ES-I3 (cell line): ENCODE data around the gene NRXN3.

ENCODE experiments used
- H3K36me3 ChIP-seq: 2 replicates; pipeline ENCODE4 v1.6.1; 2013; ENCODE audit warnings: mild to moderate bottlenecking, low read length, control low read depth, moderate library complexity; ENCODE audit not compliant: insufficient read depth
- H3K4me1 ChIP-seq: 2 replicates; pipeline ENCODE4 v1.6.1; 2013; ENCODE audit warnings: mild to moderate bottlenecking, control low read depth, low read length; ENCODE audit not compliant: insufficient read depth
- H3K9ac ChIP-seq: 2 replicates; pipeline ENCODE4 v1.6.1; 2013; ENCODE audit warnings: low read depth, mild to moderate bottlenecking, low read length, moderate library complexity
- H3K9me3 ChIP-seq: 2 replicates; pipeline ENCODE4 v1.6.1; 2013; ENCODE audit warnings: mild to moderate bottlenecking, low read length, moderate library complexity; ENCODE audit not compliant: control insufficient read depth, insufficient read depth

Gene NRXN3

DNA sequence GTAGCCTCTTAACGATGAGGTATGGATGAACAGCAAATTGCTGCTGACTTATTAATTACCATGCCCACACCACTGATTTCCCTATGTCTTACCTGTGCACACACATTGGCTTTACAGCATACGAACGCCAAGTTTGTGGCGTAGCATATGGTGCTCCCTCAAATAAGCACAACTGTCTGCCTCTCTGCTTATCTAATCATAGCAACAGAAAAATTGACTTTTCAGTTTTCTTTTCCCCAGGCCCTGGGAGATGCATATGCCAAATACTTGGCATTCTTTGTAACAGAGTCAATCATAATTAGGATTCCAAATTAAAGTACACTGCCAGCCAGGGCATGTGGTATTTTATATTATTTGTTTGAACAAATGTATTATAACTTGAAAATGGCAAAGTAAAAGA is 1415.7 kb downstream of the NRXN3 start:
- H3K9ac ChIP-seq, result no peak overlapping the region
- peaks cover 19% of the 10 kb centered on the region for H3K4me1 ChIP-seq
- no peaks in the 10 kb centered on the region; the same call in 1 of the 2 replicates for H3K9me3 ChIP-seq
- no peaks in the 10 kb centered on the region for H3K36me3 ChIP-seq

- Histone ChIP-seq H3K9ac (no peak overlapping the region), H3K4me1 (peaks cover 14% of the 10 kb centered on the region), H3K36me3 (no peaks in the 10 kb centered on the region), H3K9me3 (peaks cover 2% of the 10 kb centered on the region; the same call in 1 of the 2 replicates)
These were observed 1416.2 kb downstream of the NRXN3 start for GRCh38 chr14:79586416-79586815.

GRCh38 chr14:79586989-79587598 is 1416.9 kb downstream of the NRXN3 start:
- peaks cover 2% of the 10 kb centered on the region; the same call in 1 of the 2 replicates for H3K9me3 ChIP-seq
- H3K36me3 ChIP-seq, result no peaks in the 10 kb centered on the region
- H3K4me1 ChIP-seq, result peaks cover 8% of the 10 kb centered on the region
- no peak overlapping the region for H3K9ac ChIP-seq

DNA sequence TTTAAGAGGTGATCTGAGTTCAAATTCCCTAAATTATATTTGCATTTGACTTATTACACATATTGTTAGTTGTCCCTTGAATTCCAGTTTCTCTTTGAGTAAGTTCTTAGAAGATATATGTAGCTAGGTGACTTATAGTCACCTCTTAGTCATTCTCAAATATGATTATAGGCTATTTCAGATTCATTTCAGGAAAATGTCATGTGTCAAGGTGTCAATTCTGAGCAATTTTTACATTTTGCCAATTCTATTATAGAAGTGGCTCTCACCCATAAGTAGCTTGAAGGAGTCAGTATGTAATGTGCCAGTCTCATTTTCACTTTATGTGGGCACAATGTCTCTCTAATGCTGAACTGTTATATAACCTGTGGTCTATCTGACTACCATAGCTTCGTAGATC is 1417.7 kb downstream of the NRXN3 start:
- Histone ChIP-seq H3K9ac (no peak overlapping the region), H3K4me1 (peaks cover 4% of the 10 kb centered on the region), H3K9me3 (peaks cover 2% of the 10 kb centered on the region; the same call in 1 of the 2 replicates), H3K36me3 (no peaks in the 10 kb centered on the region)

DNA sequence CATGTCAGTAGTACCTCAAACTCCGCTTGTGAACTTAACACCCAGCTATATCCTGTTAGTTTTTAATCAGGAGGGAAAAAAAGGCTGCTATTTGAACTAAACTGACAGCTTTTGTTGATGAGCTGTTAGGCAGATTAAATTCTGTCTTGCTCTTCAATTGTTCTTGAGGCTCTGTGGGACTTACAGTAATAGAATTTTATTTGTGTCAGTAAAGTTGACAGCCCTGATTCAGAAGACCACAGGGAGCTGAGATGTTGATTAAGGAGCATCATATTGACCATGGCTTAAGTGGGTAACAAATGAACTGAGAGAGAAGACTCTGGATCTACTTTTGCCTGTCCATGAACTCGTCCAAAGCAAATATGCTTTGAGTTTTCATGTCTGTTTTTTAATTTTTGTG is 1418.2 kb downstream of the NRXN3 start:
- Histone ChIP-seq H3K4me1 (no peaks in the 10 kb centered on the region; the same call in none of the 2 replicates), H3K9ac (no peak overlapping the region), H3K9me3 (peaks cover 2% of the 10 kb centered on the region; the same call in 1 of the 2 replicates), H3K36me3 (no peaks in the 10 kb centered on the region)

DNA sequence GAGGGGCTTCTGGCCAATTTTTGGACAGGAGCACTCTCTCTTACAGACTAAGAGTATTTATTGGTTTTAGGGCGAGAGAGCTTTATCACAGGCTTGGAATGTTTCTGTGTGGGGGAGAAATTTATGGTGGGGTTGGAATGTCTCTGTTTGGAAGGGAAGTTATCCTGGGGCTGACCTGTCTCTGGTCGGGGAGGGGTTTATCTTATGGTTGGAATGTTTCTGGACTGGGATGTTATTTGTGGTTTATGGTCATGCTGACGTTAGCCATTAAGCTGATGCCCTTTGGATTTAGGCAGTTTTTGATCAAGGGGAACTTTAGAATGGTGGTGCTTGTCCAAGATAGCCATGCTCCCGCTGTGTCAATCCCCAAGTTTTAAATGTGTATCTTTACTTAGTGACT is 1426.4 kb downstream of the NRXN3 start:
- H3K9ac ChIP-seq, result no peak overlapping the region
- no peaks in the 10 kb centered on the region for H3K36me3 ChIP-seq
- H3K4me1 ChIP-seq, result no peaks in the 10 kb centered on the region
- H3K9me3 ChIP-seq, result no peaks in the 10 kb centered on the region

DNA sequence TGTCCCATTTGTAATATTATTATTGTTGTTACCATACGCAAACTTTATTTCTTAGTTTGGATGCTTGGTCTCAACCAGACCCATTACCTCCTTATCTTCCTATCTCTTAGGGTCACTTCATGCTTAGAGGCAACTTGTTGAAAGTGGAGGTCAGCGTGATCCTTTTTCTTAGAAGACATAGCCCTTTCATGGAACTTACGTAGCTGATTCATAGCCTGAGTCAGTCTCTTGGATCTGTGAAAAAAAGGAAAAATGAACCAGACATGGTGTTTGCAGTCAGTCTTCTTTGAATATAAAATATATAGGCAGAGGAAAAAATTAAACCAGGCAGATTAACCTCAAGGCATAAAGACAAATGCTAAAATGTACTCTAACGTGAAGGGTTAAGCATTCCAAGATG is 1427.4 kb downstream of the NRXN3 start:
- no peaks in the 10 kb centered on the region for H3K9me3 ChIP-seq
- no peaks in the 10 kb centered on the region for H3K4me1 ChIP-seq
- no peak overlapping the region for H3K9ac ChIP-seq
- H3K36me3 ChIP-seq, result no peaks in the 10 kb centered on the region

GRCh38 chr14:79598339-79598738 is 1428.2 kb downstream of the NRXN3 start:
- no peaks in the 10 kb centered on the region for H3K36me3 ChIP-seq

GRCh38 chr14:79599239-79599638 is 1429.1 kb downstream of the NRXN3 start:
- H3K36me3 ChIP-seq, result no peaks in the 10 kb centered on the region
- H3K9me3 ChIP-seq, result no peaks in the 10 kb centered on the region
- H3K4me1 ChIP-seq, result no peaks in the 10 kb centered on the region
- H3K9ac ChIP-seq, result no peak overlapping the region

More at GRCh38 chr14:79598339-79598738, 1428.2 kb downstream of the NRXN3 start:
- Histone ChIP-seq H3K9me3 (no peaks in the 10 kb centered on the region), H3K9ac (no peak overlapping the region), H3K4me1 (no peaks in the 10 kb centered on the region)

DNA sequence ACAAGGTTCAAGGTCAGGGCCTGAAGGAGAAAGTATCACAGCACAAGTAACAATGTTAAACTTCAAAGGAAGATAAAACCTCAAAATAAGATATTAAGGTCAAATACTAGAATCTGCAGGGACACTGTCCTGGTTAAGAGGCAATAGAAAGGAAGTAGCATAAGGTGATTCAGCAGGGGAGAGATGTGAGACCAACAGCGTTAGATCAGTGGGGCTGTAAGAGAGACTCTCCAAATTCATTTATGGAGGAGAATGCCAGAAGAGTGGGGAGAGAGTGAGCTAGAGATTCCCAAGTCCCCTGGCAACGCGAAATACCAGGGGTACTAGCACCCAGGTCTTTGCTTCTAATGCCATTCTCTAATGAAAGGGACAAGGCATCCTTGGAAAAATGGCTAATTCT is 1430.2 kb downstream of the NRXN3 start:
- Histone ChIP-seq H3K9ac (no peak overlapping the region), H3K36me3 (no peaks in the 10 kb centered on the region), H3K9me3 (no peaks in the 10 kb centered on the region), H3K4me1 (no peaks in the 10 kb centered on the region)

- Histone ChIP-seq H3K4me1 (no peaks in the 10 kb centered on the region), H3K9me3 (no peaks in the 10 kb centered on the region), H3K36me3 (no peaks in the 10 kb centered on the region), H3K9ac (no peak overlapping the region)
These were observed 1431.4 kb downstream of the NRXN3 start for GRCh38 chr14:79601579-79601978.

- H3K9me3 ChIP-seq, result no peaks in the 10 kb centered on the region
- H3K9ac ChIP-seq, result no peak overlapping the region
- H3K4me1 ChIP-seq, result no peaks in the 10 kb centered on the region
- no peaks in the 10 kb centered on the region for H3K36me3 ChIP-seq
These were observed 1431.9 kb downstream of the NRXN3 start for GRCh38 chr14:79602045-79602444.

DNA sequence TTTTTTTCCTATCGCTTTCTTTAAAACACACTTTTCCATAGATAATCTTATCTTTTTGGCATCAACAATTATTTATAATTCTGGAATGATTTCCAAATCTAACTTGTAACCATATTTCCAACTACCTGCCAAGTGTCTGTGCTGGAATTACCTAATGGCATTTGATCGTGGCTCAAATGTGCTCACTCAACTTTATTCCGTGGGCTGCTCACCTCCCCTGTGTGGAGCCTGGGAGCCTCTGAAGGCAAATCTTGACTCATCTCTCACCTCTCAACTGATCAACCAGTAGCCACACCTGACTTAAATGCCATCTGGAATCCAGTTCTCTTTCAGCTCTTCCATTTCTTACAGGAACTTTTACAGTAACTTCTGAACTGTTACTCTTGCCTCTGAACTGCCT is 1432.6 kb downstream of the NRXN3 start:
- H3K9me3 ChIP-seq, result no peaks in the 10 kb centered on the region
- no peaks in the 10 kb centered on the region for H3K36me3 ChIP-seq
- no peaks in the 10 kb centered on the region for H3K4me1 ChIP-seq
- no peak overlapping the region for H3K9ac ChIP-seq

- H3K9me3 ChIP-seq, result no peaks in the 10 kb centered on the region
These were observed 1435.7 kb downstream of the NRXN3 start for GRCh38 chr14:79605849-79606248.

DNA sequence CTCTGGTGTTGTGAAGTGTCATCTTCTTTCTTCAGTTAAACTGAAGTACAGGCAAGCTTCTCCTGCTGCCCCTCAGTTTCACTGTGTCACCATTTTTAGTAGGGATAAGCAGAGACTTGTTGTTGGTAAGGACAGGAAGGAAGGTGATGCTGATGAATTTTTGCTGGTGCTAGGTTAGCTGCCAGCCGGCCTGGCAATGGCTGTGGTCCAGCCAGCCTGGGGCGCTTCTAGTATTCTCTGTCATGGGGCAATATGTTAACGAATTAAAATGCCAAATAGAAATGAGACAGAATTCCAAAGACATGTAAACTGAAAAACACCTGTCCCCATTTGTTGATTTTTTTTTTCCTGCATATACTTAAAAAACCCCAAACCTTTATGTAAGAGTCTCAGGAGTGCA is 1438.3 kb downstream of the NRXN3 start:
- H3K4me1 ChIP-seq, result no peaks in the 10 kb centered on the region
- H3K9ac ChIP-seq, result no peak overlapping the region
- H3K36me3 ChIP-seq, result no peaks in the 10 kb centered on the region
- no peaks in the 10 kb centered on the region for H3K9me3 ChIP-seq

More at GRCh38 chr14:79605849-79606248, 1435.7 kb downstream of the NRXN3 start:
- Histone ChIP-seq H3K36me3 (no peaks in the 10 kb centered on the region), H3K9ac (no peak overlapping the region), H3K4me1 (no peaks in the 10 kb centered on the region)
